Fibroblast of lung (primary cell): ENCODE results near the gene NT5DC3. TPM values are rescaled to one million over a fixed set of nuclear protein-coding genes. Genes with fewer than 3 reads are reported as not detected.

Experiments
- DNase-seq, 2 donors: peaks; one replicate each; pipeline versions ENCODE4 v3.0.0 to v3.0.0-alpha.2; 2010; ENCODE audit warnings: low read depth in 2 of 2
- H2AFZ ChIP-seq: 2 replicates; pipeline ENCODE4 v1.5.1; 2012; ENCODE audit warnings: low read length, control low read depth, inconsistent platforms
- H3K27ac ChIP-seq: 2 replicates; pipeline ENCODE4 v1.5.1; 2011; ENCODE audit warnings: low read length, control low read depth; ENCODE audit not compliant: insufficient read depth
- H3K27me3 ChIP-seq: 2 replicates; pipeline ENCODE4 v1.5.1; 2011; ENCODE audit warnings: mild to moderate bottlenecking, low read length; ENCODE audit not compliant: control insufficient read depth, insufficient read depth
- H3K36me3 ChIP-seq: 2 replicates; pipeline ENCODE4 v1.5.1; 2011; ENCODE audit warnings: low read length; ENCODE audit not compliant: control insufficient read depth, insufficient read depth
- H3K4me1 ChIP-seq: 2 replicates; pipeline ENCODE4 v1.5.1; 2011; ENCODE audit warnings: low read length; ENCODE audit not compliant: control insufficient read depth, insufficient read depth; ENCODE audit errors: extremely low read depth
- H3K4me2 ChIP-seq: 2 replicates; pipeline ENCODE4 v1.5.1; 2011; ENCODE audit warnings: low read length, control low read depth; ENCODE audit not compliant: insufficient read depth; ENCODE audit errors: extremely low read depth
- H3K4me3 ChIP-seq, 4 experiments: fragments of 200-600 bp in 1 of 4; sonication (generic) in 1 of 4; replicated peaks in 1 of 4; 2 replicates each; pipeline ENCODE4 v1.5.1; 2011 to 2016; ENCODE audit warnings: low read length in 4 of 4, low read depth in 3 of 4, mild to moderate bottlenecking in 3 of 4, control low read depth in 2 of 4, inconsistent platforms in 1 of 4, mixed read lengths in 1 of 4; ENCODE audit not compliant: insufficient read depth in 1 of 4; ENCODE audit errors: control extremely low read depth in 1 of 4
- H3K79me2 ChIP-seq: 2 replicates; pipeline ENCODE4 v1.5.1; 2012; ENCODE audit warnings: mild to moderate bottlenecking, low read length, inconsistent platforms; ENCODE audit not compliant: control insufficient read depth, insufficient read depth
- H3K9ac ChIP-seq: 2 replicates; pipeline ENCODE4 v1.5.1; 2011; ENCODE audit warnings: mild to moderate bottlenecking, low read length, control low read depth; ENCODE audit not compliant: insufficient read depth
- H3K9me3 ChIP-seq: 2 replicates; pipeline ENCODE4 v1.5.1; 2012; ENCODE audit warnings: low read depth, low read length; ENCODE audit not compliant: control insufficient read depth, insufficient read depth
- H4K20me1 ChIP-seq: 2 replicates; pipeline ENCODE4 v1.5.1; 2011; ENCODE audit warnings: low read length; ENCODE audit not compliant: control insufficient read depth, insufficient read depth; ENCODE audit errors: extremely low read depth
- CTCF ChIP-seq, 2 donors: IDR thresholded peaks in 1 of 2; conservative IDR thresholded peaks in 1 of 2; 1 replicate in 1 of 2; 2 replicates in 1 of 2; pipeline ENCODE4 v1.5.1; 2011 to 2012; ENCODE audit warnings: low read length in 2 of 2, control low read depth in 1 of 2, inconsistent platforms in 1 of 2, low read depth in 1 of 2, mild to moderate bottlenecking in 1 of 2
- EZH2 ChIP-seq: IDR thresholded peaks from 2 replicates; pipeline ENCODE4 v1.5.1; 2012; ENCODE audit warnings: low read length, control low read depth, mild to moderate bottlenecking; ENCODE audit errors: missing control alignments
- polyA plus RNA-seq, 2 donors: library from polyadenylated mRNA; depleted of rRNA in 1 of 2; stranded (reverse) in 1 of 2; unstranded in 1 of 2; fragments of >200 nt; gene quantifications; 2 replicates each; pipeline ENCODE4 v1.2.1, GENCODE V29; 2011 to 2012; ENCODE audit warnings: missing spikeins in 1 of 2
- total RNA-seq: library from RNA; depleted of rRNA; stranded (reverse); fragments of >200 nt; gene quantifications from 2 replicates; pipeline ENCODE4 v1.2.1, GENCODE V29; 2014

Gene NT5DC3
- total and polyA plus RNA-seq, 2 donors (not counting 1 experiment from before 2014, with no cell fraction given) = 4.1 to 10.4 TPM

GRCh38 chr12:103820881-103821489, 20.0 kb downstream of the NT5DC3 start:
- H3K9me3 ChIP-seq = no peaks in the 10 kb centered on the region
- DNase-seq = no peak
- no peaks in the 10 kb centered on the region for H3K27me3 ChIP-seq
- no peak overlapping the region for H3K27ac ChIP-seq
- peaks cover 7% of the 10 kb centered on the region for H3K79me2 ChIP-seq
- no peak overlapping the region for H2AFZ ChIP-seq
- H3K4me2 ChIP-seq = no peak overlapping the region
- H3K36me3 ChIP-seq = no peaks in the 10 kb centered on the region
- no peaks in the 10 kb centered on the region for H3K4me1 ChIP-seq
- H3K9ac ChIP-seq = no peak overlapping the region
- H4K20me1 ChIP-seq = no peaks in the 10 kb centered on the region
- H3K4me3 ChIP-seq = no peak overlapping the region
- TF ChIP-seq EZH2 (no peak), CTCF (conservative IDR thresholded peaks at IDR 0.05 in 1 of 2, IDR thresholded peaks at IDR 0.05 in 1 of 2; ENCODE audit: low read depth in 1 of 2, low read length in 2 of 2) (no peak)

GRCh38 chr12:103820361-103820760, 20.7 kb downstream of the NT5DC3 start:
- H2AFZ ChIP-seq = no peak overlapping the region
- H3K4me1 ChIP-seq = no peaks in the 10 kb centered on the region
- no peak for DNase-seq
- no peak overlapping the region for H3K27ac ChIP-seq
- H3K9ac ChIP-seq = no peak overlapping the region
- no peaks in the 10 kb centered on the region for H3K36me3 ChIP-seq
- peaks cover 7% of the 10 kb centered on the region for H3K79me2 ChIP-seq
- TF ChIP-seq CTCF (conservative IDR thresholded peaks at IDR 0.05 in 1 of 2, IDR thresholded peaks at IDR 0.05 in 1 of 2; ENCODE audit: low read depth in 1 of 2, low read length in 2 of 2) (no peak), EZH2 (no peak)
- no peaks in the 10 kb centered on the region for H3K27me3 ChIP-seq
- H3K4me3 ChIP-seq = no peak overlapping the region
- no peak overlapping the region for H3K4me2 ChIP-seq
- H4K20me1 ChIP-seq = no peaks in the 10 kb centered on the region
- H3K9me3 ChIP-seq = no peaks in the 10 kb centered on the region

GRCh38 chr12:103819892-103820291, 21.1 kb downstream of the NT5DC3 start:
- no peaks in the 10 kb centered on the region for H3K9me3 ChIP-seq
- no peak overlapping the region for H2AFZ ChIP-seq
- no peak for DNase-seq
- no peak for TF ChIP-seq EZH2
- TF ChIP-seq CTCF (conservative IDR thresholded peaks at IDR 0.05 in 1 of 2, IDR thresholded peaks at IDR 0.05 in 1 of 2; ENCODE audit: low read depth in 1 of 2, low read length in 2 of 2) = no peak
- no peaks in the 10 kb centered on the region for H3K36me3 ChIP-seq
- H4K20me1 ChIP-seq = no peaks in the 10 kb centered on the region
- no peaks in the 10 kb centered on the region for H3K27me3 ChIP-seq
- H3K79me2 ChIP-seq = peaks cover 6% of the 10 kb centered on the region
- H3K4me1 ChIP-seq = no peaks in the 10 kb centered on the region
- H3K9ac ChIP-seq = no peak overlapping the region
- H3K27ac ChIP-seq = no peak overlapping the region
- H3K4me2 ChIP-seq = no peak overlapping the region
- no peak overlapping the region for H3K4me3 ChIP-seq
